22Rv1 (cell line): Measurements from ENCODE around the gene USH2A.

Experiments
- H3K27ac ChIP-seq: fragments of 450-650 bp; 2 replicates; pipeline ENCODE4 v1.5.1; 2017
- CTCF ChIP-seq: fragments of 450-650 bp; IDR thresholded peaks from 2 replicates; pipeline ENCODE4 v1.5.1; 2017; ENCODE audit warnings: mild to moderate bottlenecking
- ZFX ChIP-seq: fragments of 450-650 bp; IDR thresholded peaks from 2 replicates; pipeline ENCODE4 v1.6.1; 2017; ENCODE audit warnings: antibody characterized with exemption, borderline replicate concordance

Gene USH2A

GRCh38 chr1:216422821-216423520 is at the start of gene USH2A:
Gene USH2A, minus strand, starts transcription at chr1:216423448. Its CDS starts 1,112 bp downstream, at chr1:216422336.
- TF ChIP-seq CTCF (no peak), ZFX (no peak)

GRCh38 chr1:216466162-216466801 is 43.0 kb upstream of the USH2A start:
- TF ChIP-seq ZFX (no peak), CTCF (no peak)
- H3K27ac ChIP-seq: peak overlapping the region; percentile 42

More at GRCh38 chr1:216422821-216423520, at the start of gene USH2A:
- H3K27ac ChIP-seq: no peak within 1 kb of the TSS

- H3K27ac ChIP-seq: no peak overlapping the region
- TF ChIP-seq CTCF (no peak), ZFX (no peak)
Observed at GRCh38 chr1:216464489-216464888, 41.2 kb upstream of the USH2A start.

GRCh38 chr1:216462066-216462775 is 39.0 kb upstream of the USH2A start:
- no peak overlapping the region for H3K27ac ChIP-seq
- no peak for TF ChIP-seq ZFX
- TF ChIP-seq CTCF: no peak

- TF ChIP-seq CTCF: no peak
- TF ChIP-seq ZFX: no peak
- no peak overlapping the region for H3K27ac ChIP-seq
Observed at GRCh38 chr1:216461466-216461865, 38.2 kb upstream of the USH2A start.

GRCh38 chr1:216459651-216460207 is 36.5 kb upstream of the USH2A start:
- H3K27ac ChIP-seq: no peak overlapping the region
- TF ChIP-seq ZFX: no peak
- no peak for TF ChIP-seq CTCF
